ENCODE results near the gene EGR2. TPM values are rescaled to one million over a fixed set of nuclear protein-coding genes. Genes with fewer than 3 reads are reported as not detected.

The EGR2 gene
- 7.5 TPM for total RNA-seq
- polyA plus RNA-seq, result under 1 TPM; 0.13 to 0.61 (median 0.37) TPM

- Histone ChIP-seq H3K27ac (ENCODE audit: insufficient read depth, low read length, poor library complexity, severe bottlenecking) (peak within 1 kb of the TSS; percentile 88), H3K4me3 (ENCODE audit: low read depth, low read length) (peak within 1 kb of the TSS; percentile 94), H3K4me1 (ENCODE audit: control insufficient read depth, insufficient read depth, low read length, poor library complexity, severe bottlenecking) (peaks cover 47% of the 10 kb centered on the region), H3K9me3 (ENCODE audit: control insufficient read depth in 2 of 2, low read length in 2 of 2) (no peaks in the 10 kb centered on the region), H3K36me3 (ENCODE audit: control insufficient read depth, insufficient read depth, low read length) (no peaks in the 10 kb centered on the region), H3K27me3 (ENCODE audit: control insufficient read depth, insufficient read depth, low read length) (peaks cover 27% of the 10 kb centered on the region)
- H3K4me1 Mint-ChIP-seq, result peaks cover 14 to 53% (median 34%) of the 10 kb centered on the region in 4 donors
- peak within 1 kb of the TSS; percentile 95 to 98 (median 96) for H3K4me3 Mint-ChIP-seq
- peak within 1 kb of the TSS; percentile 91 to 95 (median 94) for H3K27ac Mint-ChIP-seq
- H3K27me3 Mint-ChIP-seq, result peaks cover 70% of the 10 kb centered on the region
- DNase-seq (peak; percentile 90 to 98 (median 97)), ATAC-seq (ENCODE audit: low read depth in 2 of 2) (peak; percentile 83 to 85)
- H3K9me3 Mint-ChIP-seq, result peaks cover 0 to 1% (median 0%) of the 10 kb centered on the region in 7 donors
- H3K36me3 Mint-ChIP-seq, result no peaks in the 10 kb centered on the region
These were observed at the start of gene EGR2 for GRCh38 chr10:62816331-62817120. TSS of gene EGR2 (minus strand) at chr10:62816366. CDS start at chr10:62816029, 337 bp downstream.

- DNase-seq (no peak), ATAC-seq (ENCODE audit: low read depth in 2 of 2) (no peak)
- Mint-ChIP-seq H3K27me3 (peaks cover 8% of the 10 kb centered on the region), H3K4me3 (peak overlapping the region in 1 of 4 donors; percentile 62), H3K36me3 (no peaks in the 10 kb centered on the region), H3K9me3 (no peaks in the 10 kb centered on the region), H3K27ac (no peak overlapping the region), H3K4me1 (peaks cover 0 to 8% (median 3%) of the 10 kb centered on the region in 4 donors)
- H3K4me3 ChIP-seq (ENCODE audit: low read depth, low read length), result no peak overlapping the region
- no peak overlapping the region for H3K27ac ChIP-seq (ENCODE audit: insufficient read depth, low read length, poor library complexity, severe bottlenecking)
- H3K9me3 ChIP-seq (ENCODE audit: control insufficient read depth in 2 of 2, low read length in 2 of 2), result no peaks in the 10 kb centered on the region
- H3K4me1 ChIP-seq (ENCODE audit: control insufficient read depth, insufficient read depth, low read length, poor library complexity, severe bottlenecking), result peaks cover 3% of the 10 kb centered on the region
- H3K27me3 ChIP-seq (ENCODE audit: control insufficient read depth, insufficient read depth, low read length), result no peaks in the 10 kb centered on the region
- no peaks in the 10 kb centered on the region for H3K36me3 ChIP-seq (ENCODE audit: control insufficient read depth, insufficient read depth, low read length)
These were observed 46.3 kb upstream of the EGR2 start for GRCh38 chr10:62862447-62862846.

- no peak overlapping the region for H3K4me3 Mint-ChIP-seq
- no peak overlapping the region for H3K27ac Mint-ChIP-seq
- H3K9me3 Mint-ChIP-seq, result no peaks in the 10 kb centered on the region
- Histone ChIP-seq H3K27me3 (ENCODE audit: control insufficient read depth, insufficient read depth, low read length) (no peaks in the 10 kb centered on the region), H3K27ac (ENCODE audit: insufficient read depth, low read length, poor library complexity, severe bottlenecking) (no peak overlapping the region), H3K36me3 (ENCODE audit: control insufficient read depth, insufficient read depth, low read length) (no peaks in the 10 kb centered on the region), H3K9me3 (ENCODE audit: control insufficient read depth in 2 of 2, low read length in 2 of 2) (no peaks in the 10 kb centered on the region), H3K4me3 (ENCODE audit: low read depth, low read length) (no peak overlapping the region), H3K4me1 (ENCODE audit: control insufficient read depth, insufficient read depth, low read length, poor library complexity, severe bottlenecking) (peaks cover 3% of the 10 kb centered on the region)
- H3K36me3 Mint-ChIP-seq, result no peaks in the 10 kb centered on the region
- H3K4me1 Mint-ChIP-seq, result peaks cover 0 to 8% (median 3%) of the 10 kb centered on the region in 4 donors
- DNase-seq, result no peak
- ATAC-seq (ENCODE audit: low read depth in 2 of 2), result no peak
- peaks cover 16% of the 10 kb centered on the region for H3K27me3 Mint-ChIP-seq
These were observed 45.3 kb upstream of the EGR2 start for GRCh38 chr10:62861507-62861906.

GRCh38 chr10:62860946-62861345 is 44.8 kb upstream of the EGR2 start:
- peaks cover 3% of the 10 kb centered on the region for H3K4me1 ChIP-seq (ENCODE audit: control insufficient read depth, insufficient read depth, low read length, poor library complexity, severe bottlenecking)
- no peak overlapping the region for H3K4me3 ChIP-seq (ENCODE audit: low read depth, low read length)
- Mint-ChIP-seq H3K9me3 (no peaks in the 10 kb centered on the region), H3K27me3 (peaks cover 22% of the 10 kb centered on the region), H3K4me3 (no peak overlapping the region), H3K27ac (no peak overlapping the region), H3K36me3 (no peaks in the 10 kb centered on the region), H3K4me1 (peaks cover 0 to 8% (median 3%) of the 10 kb centered on the region in 4 donors)
- no peak for ATAC-seq (ENCODE audit: low read depth in 2 of 2)
- H3K9me3 ChIP-seq (ENCODE audit: control insufficient read depth in 2 of 2, low read length in 2 of 2), result no peaks in the 10 kb centered on the region
- DNase-seq, result peak in 1 of 3 donors; percentile 40
- H3K27ac ChIP-seq (ENCODE audit: insufficient read depth, low read length, poor library complexity, severe bottlenecking), result no peak overlapping the region
- no peaks in the 10 kb centered on the region for H3K36me3 ChIP-seq (ENCODE audit: control insufficient read depth, insufficient read depth, low read length)
- H3K27me3 ChIP-seq (ENCODE audit: control insufficient read depth, insufficient read depth, low read length), result no peaks in the 10 kb centered on the region

- Mint-ChIP-seq H3K4me1 (peaks cover 0 to 13% (median 4%) of the 10 kb centered on the region in 4 donors), H3K27me3 (peaks cover 26% of the 10 kb centered on the region)
- no peak for ATAC-seq (ENCODE audit: low read depth in 2 of 2)
These were observed 42.2 kb upstream of the EGR2 start for GRCh38 chr10:62858364-62858763.

GRCh38 chr10:62856021-62856420 is 39.9 kb upstream of the EGR2 start:
- Histone ChIP-seq H3K4me3 (ENCODE audit: low read depth, low read length) (no peak overlapping the region), H3K4me1 (ENCODE audit: control insufficient read depth, insufficient read depth, low read length, poor library complexity, severe bottlenecking) (peaks cover under 1% of the 10 kb centered on the region), H3K27ac (ENCODE audit: insufficient read depth, low read length, poor library complexity, severe bottlenecking) (no peak overlapping the region), H3K27me3 (ENCODE audit: control insufficient read depth, insufficient read depth, low read length) (no peaks in the 10 kb centered on the region), H3K36me3 (ENCODE audit: control insufficient read depth, insufficient read depth, low read length) (no peaks in the 10 kb centered on the region), H3K9me3 (ENCODE audit: control insufficient read depth in 2 of 2, low read length in 2 of 2) (no peaks in the 10 kb centered on the region)
- ATAC-seq (ENCODE audit: low read depth in 2 of 2) (no peak), DNase-seq (peak in 1 of 3 donors; percentile 12)
- Mint-ChIP-seq H3K9me3 (peaks cover 0 to 2% (median 0%) of the 10 kb centered on the region in 7 donors), H3K27me3 (peaks cover 24% of the 10 kb centered on the region), H3K4me1 (peaks cover 0 to 14% (median 3%) of the 10 kb centered on the region in 4 donors), H3K4me3 (no peak overlapping the region), H3K27ac (no peak overlapping the region), H3K36me3 (no peaks in the 10 kb centered on the region)

More at GRCh38 chr10:62858364-62858763, 42.2 kb upstream of the EGR2 start:
- no peak overlapping the region for H3K4me3 ChIP-seq (ENCODE audit: low read depth, low read length)
- peaks cover 3% of the 10 kb centered on the region for H3K4me1 ChIP-seq (ENCODE audit: control insufficient read depth, insufficient read depth, low read length, poor library complexity, severe bottlenecking)
- H3K4me3 Mint-ChIP-seq, result no peak overlapping the region
- no peak for DNase-seq
- H3K36me3 Mint-ChIP-seq, result no peaks in the 10 kb centered on the region
- no peaks in the 10 kb centered on the region for H3K9me3 ChIP-seq (ENCODE audit: control insufficient read depth in 2 of 2, low read length in 2 of 2)
- no peaks in the 10 kb centered on the region for H3K36me3 ChIP-seq (ENCODE audit: control insufficient read depth, insufficient read depth, low read length)
- no peaks in the 10 kb centered on the region for H3K27me3 ChIP-seq (ENCODE audit: control insufficient read depth, insufficient read depth, low read length)
- H3K27ac ChIP-seq (ENCODE audit: insufficient read depth, low read length, poor library complexity, severe bottlenecking), result no peak overlapping the region
- peaks cover 0 to 2% (median 0%) of the 10 kb centered on the region in 7 donors for H3K9me3 Mint-ChIP-seq
- H3K27ac Mint-ChIP-seq, result no peak overlapping the region

GRCh38 chr10:62853710-62854109 is 37.5 kb upstream of the EGR2 start:
- no peak for DNase-seq
- Mint-ChIP-seq H3K27me3 (peaks cover 26% of the 10 kb centered on the region), H3K36me3 (no peaks in the 10 kb centered on the region), H3K27ac (peak overlapping the region in 1 of 3 donors; percentile 6), H3K4me1 (peaks cover 0 to 11% (median 1%) of the 10 kb centered on the region in 4 donors), H3K4me3 (no peak overlapping the region), H3K9me3 (peaks cover 0 to 5% (median 4%) of the 10 kb centered on the region in 7 donors)
- H3K4me1 ChIP-seq (ENCODE audit: control insufficient read depth, insufficient read depth, low read length, poor library complexity, severe bottlenecking), result no peaks in the 10 kb centered on the region
- H3K9me3 ChIP-seq (ENCODE audit: control insufficient read depth in 2 of 2, low read length in 2 of 2), result no peaks in the 10 kb centered on the region
- H3K27me3 ChIP-seq (ENCODE audit: control insufficient read depth, insufficient read depth, low read length), result no peaks in the 10 kb centered on the region
- no peak overlapping the region for H3K27ac ChIP-seq (ENCODE audit: insufficient read depth, low read length, poor library complexity, severe bottlenecking)
- no peaks in the 10 kb centered on the region for H3K36me3 ChIP-seq (ENCODE audit: control insufficient read depth, insufficient read depth, low read length)
- no peak overlapping the region for H3K4me3 ChIP-seq (ENCODE audit: low read depth, low read length)
- ATAC-seq (ENCODE audit: low read depth in 2 of 2), result no peak

Data from CD4-positive, CD25-positive, alpha-beta regulatory T cell (primary cell).